Heart left ventricle (tissue), 13 donors: ENCODE data around the gene GJB6.

Experiments
- CTCF ChIP-seq, 12 donors: fragments of 200-600 bp; sonication (generic) in 4 of 12; IDR thresholded peaks; one replicate each; pipeline versions ENCODE4 v1.5.0 to v1.8.0; 2018 to 2022; ENCODE audit warnings: antibody characterized with exemption in 12 of 12, mild to moderate bottlenecking in 5 of 12
- POLR2A ChIP-seq, 2 donors: fragments of 450-650 bp; IDR thresholded peaks; one replicate each; pipeline ENCODE4 v1.6.1; 2017; ENCODE audit warnings: antibody characterized with exemption in 2 of 2, mild to moderate bottlenecking in 2 of 2, moderate library complexity in 2 of 2
- donor health status: ischemic (EF 13 %, LVEDD 7.1; RV severe dilation, severe dysfunction).
- donor health status: DM: no; HTN: yes; CAD: no.
- donor health status: DM: no; HTN: no; CAD: no.
- donor health status: ischemic (EF 25% LVEDD 6.9; RV normal size, moderate dysfunction).
- donor health status: ischemic (EF 25% LVEDD 5.7; RV mildly dilated, moderate dysfunction).
- donor health status: ischemic (EF 35%, LVEDD 5.7; RV mildly dilated, moderate dysfunction).
- donor health status: nonischemic (EF 11% LVEDD 7.7; RV severe dilation, severe dysfunction).
- donor health status: DM: yes; HTN: yes; CAD: no.
- donor health status: PGD.
- donor health status: ischemic (EF 29% LVEDD 5.4; RV normal size, mild dysfunction).
- donor health status: nonischemic (EF 23%, LVEDD 6.1; RV moderate dilation, normal function).

- TF ChIP-seq POLR2A (IDR thresholded peaks at IDR 0.05) = no peak
- TF ChIP-seq CTCF (IDR thresholded peaks at IDR 0.05) = no peak
These were observed 22.2 kb downstream of the GJB6 start for GRCh38 chr13:20209948-20210347.
